Endodermal cell (in vitro differentiated cells): ENCODE results near the gene ZNF26. TPM values are rescaled to one million over a fixed set of nuclear protein-coding genes. Genes with fewer than 3 reads are reported as not detected.

Experiments used
- DNase-seq: peaks from one replicate; pipeline ENCODE4 v3.0.0-alpha.2; 2017
- H3K27ac ChIP-seq: 2 replicates; pipeline ENCODE4 v1.5.1; 2013; ENCODE audit warnings: mild to moderate bottlenecking, low read depth, low read length, moderate library complexity
- H3K27me3 ChIP-seq: 2 replicates; pipeline ENCODE4 v1.6.1; 2013; ENCODE audit warnings: mild to moderate bottlenecking, low read length, moderate library complexity; ENCODE audit not compliant: insufficient read depth, control insufficient read depth, poor library complexity, severe bottlenecking
- H3K36me3 ChIP-seq: 2 replicates; pipeline ENCODE4 v1.7.0; 2013; ENCODE audit warnings: mild to moderate bottlenecking, low read length, moderate library complexity; ENCODE audit not compliant: control insufficient read depth, insufficient read depth
- H3K4me1 ChIP-seq: one replicate; pipeline ENCODE4 v1.7.0; 2013; ENCODE audit warnings: low read length; ENCODE audit not compliant: control insufficient read depth, insufficient read depth
- H3K4me3 ChIP-seq: 2 replicates; pipeline ENCODE4 v1.5.1; 2013; ENCODE audit warnings: mild to moderate bottlenecking, low read length, moderate library complexity
- H3K9ac ChIP-seq: 2 replicates; pipeline ENCODE4 v1.6.1; 2013; ENCODE audit warnings: mild to moderate bottlenecking, low read length, moderate library complexity; ENCODE audit not compliant: poor library complexity, severe bottlenecking; ENCODE audit errors: extremely low read depth
- H3K9me3 ChIP-seq: 2 replicates; pipeline ENCODE4 v1.6.1; 2013; ENCODE audit warnings: mild to moderate bottlenecking, low read length, moderate library complexity; ENCODE audit not compliant: control insufficient read depth
- H3K27ac Mint-ChIP-seq: 2 replicates; pipeline ENCODE4 v1.8.0; 2020; ENCODE audit warnings: mixed read lengths
- H3K27me3 Mint-ChIP-seq: 2 replicates; pipeline ENCODE4 v1.8.0; 2021; ENCODE audit warnings: mild to moderate bottlenecking, mixed read lengths; ENCODE audit not compliant: insufficient read depth
- H3K36me3 Mint-ChIP-seq: 2 replicates; pipeline ENCODE4 v1.8.0; 2020; ENCODE audit warnings: low read depth, mixed read lengths
- H3K4me1 Mint-ChIP-seq: 2 replicates; pipeline ENCODE4 v1.8.0; 2020; ENCODE audit warnings: mixed read lengths
- H3K4me3 Mint-ChIP-seq: 2 replicates; pipeline ENCODE4 v1.8.0; 2020; ENCODE audit warnings: mild to moderate bottlenecking, moderate library complexity, mixed read lengths
- H3K9me3 Mint-ChIP-seq: 2 replicates; pipeline ENCODE4 v1.8.0; 2020; ENCODE audit warnings: mild to moderate bottlenecking, mixed read lengths
- CTCF ChIP-seq: fragments of 200-600 bp; sonication (generic); conservative IDR thresholded peaks from 2 replicates; pipeline ENCODE4 v1.5.0; 2021; ENCODE audit warnings: antibody characterized with exemption, mild to moderate bottlenecking
- WGBS, 2 experiments: methylation state at CpG; one replicate each; pipeline versions ENCODE4 v1.1.5 to v1.1.7; 2013; ENCODE audit warnings: missing lambda C conversion rate in 2 of 2, mixed read lengths in 1 of 2; ENCODE audit not compliant: insufficient coverage in 1 of 2, insufficient read length in 1 of 2; 5-methylcytosine and 5-hydroxymethylcytosine counted together
- total RNA-seq, 2 donors: library from RNA; stranded (reverse); fragmentation: NEBNext Ultra II Directional in 1 of 2; extraction: Animal tissue kit (Norgen Biotek cat#: 25700) in 1 of 2; gene quantifications; 2 replicates in 1 of 2; 3 replicates in 1 of 2; pipeline ENCODE4 v1.2.1, GENCODE V29; 2021

Gene ZNF26
- total RNA-seq, 2 donors from 2014 or later: 13.5 to 16.0 TPM

- no peaks in the 10 kb centered on the region for H3K27me3 ChIP-seq
- peaks cover 17% of the 10 kb centered on the region for H3K36me3 ChIP-seq
- Mint-ChIP-seq H3K36me3 (peaks cover 43% of the 10 kb centered on the region), H3K27ac (peak overlapping the region; percentile 64), H3K27me3 (no peaks in the 10 kb centered on the region), H3K4me3 (peak overlapping the region; percentile 87), H3K9me3 (peaks cover 70% of the 10 kb centered on the region), H3K4me1 (peaks cover 11% of the 10 kb centered on the region)
- no peak overlapping the region for H3K27ac ChIP-seq
- peak overlapping the region; percentile 74 for H3K9ac ChIP-seq
- no peak for DNase-seq
- WGBS, 2 experiments: 20 to 21% methylated on average over 7 to 11 of the region's 11 CpGs
- peak overlapping the region; percentile 97 for H3K4me3 ChIP-seq
- H3K4me1 ChIP-seq: no peaks in the 10 kb centered on the region
- no peak for TF ChIP-seq CTCF
- H3K9me3 ChIP-seq: peaks cover 65% of the 10 kb centered on the region
Measured at GRCh38 chr12:132986885-132987225, 688 bp downstream of the ZNF26 start.

- WGBS, 2 experiments: 22 to 46% methylated on average over 1 of the region's 1 CpG
- Mint-ChIP-seq H3K27ac (no peak overlapping the region), H3K9me3 (peaks cover 97% of the 10 kb centered on the region), H3K27me3 (no peaks in the 10 kb centered on the region), H3K4me3 (no peak overlapping the region), H3K36me3 (peaks cover 79% of the 10 kb centered on the region), H3K4me1 (no peaks in the 10 kb centered on the region)
- DNase-seq: no peak
- Histone ChIP-seq H3K27me3 (no peaks in the 10 kb centered on the region), H3K36me3 (peaks cover 30% of the 10 kb centered on the region), H3K4me3 (peak overlapping the region; percentile 40), H3K9ac (no peak overlapping the region), H3K4me1 (no peaks in the 10 kb centered on the region), H3K9me3 (peaks cover 94% of the 10 kb centered on the region), H3K27ac (no peak overlapping the region)
- no peak for TF ChIP-seq CTCF
Measured at GRCh38 chr12:132998741-132999140, 12.6 kb downstream of the ZNF26 start.

GRCh38 chr12:133010657-133011297 lies 24.6 kb downstream of the ZNF26 start:
- no peak for TF ChIP-seq CTCF
- Mint-ChIP-seq H3K27ac (no peak overlapping the region), H3K9me3 (peaks cover 96% of the 10 kb centered on the region), H3K4me1 (no peaks in the 10 kb centered on the region), H3K36me3 (peaks cover 97% of the 10 kb centered on the region), H3K4me3 (no peak overlapping the region), H3K27me3 (no peaks in the 10 kb centered on the region)
- Histone ChIP-seq H3K36me3 (peaks cover 88% of the 10 kb centered on the region), H3K27ac (no peak overlapping the region), H3K9ac (no peak overlapping the region), H3K4me3 (peak overlapping the region; percentile 70), H3K4me1 (no peaks in the 10 kb centered on the region), H3K9me3 (peaks cover 96% of the 10 kb centered on the region), H3K27me3 (no peaks in the 10 kb centered on the region)
- DNase-seq: no peak
- WGBS, 2 experiments: 95 to 100% methylated on average over 5 to 6 of the region's 6 CpGs
